Measurements from ENCODE around the gene PHLPP1. TPM values are rescaled to one million over a fixed set of nuclear protein-coding genes. Genes with fewer than 3 reads are reported as not detected.

PHLPP1 gene
- total RNA-seq, 1 experiment from 2014 or later: 14.7 TPM

- TF ChIP-seq CEBPB (IDR thresholded peaks at IDR 0.05; ENCODE audit: low read depth) (no peak), EGR1 (IDR thresholded peaks at IDR 0.05; ENCODE audit: low read depth) (no peak), EZH2phosphoT487 (IDR thresholded peaks at IDR 0.05; ENCODE audit: borderline replicate concordance) (no peak)
Measured at GRCh38 chr18:62723666-62724281, 8.4 kb downstream of the PHLPP1 start (continued).

- Histone ChIP-seq H2AFZ (ENCODE audit: low read depth, low read length, poor library complexity, severe bottlenecking) (no peak overlapping the region), H3K4me3 (replicated peaks in 1 of 2; ENCODE audit: low read depth in 1 of 2, low read length in 2 of 2) (no peak overlapping the region), H3K9me3 (ENCODE audit: control insufficient read depth in 1 of 2, insufficient read depth in 1 of 2, low read depth in 1 of 2, low read length in 2 of 2) (no peaks in the 10 kb centered on the region), H3K79me2 (ENCODE audit: insufficient read depth, low read length) (peaks cover 62% of the 10 kb centered on the region), H4K20me1 (ENCODE audit: insufficient read depth) (no peaks in the 10 kb centered on the region), H3K9me2 (ENCODE audit: insufficient read depth) (no peaks in the 10 kb centered on the region), H3K4me1 (ENCODE audit: control insufficient read depth in 1 of 2, insufficient read depth in 2 of 2, low read length in 2 of 2) (no peaks in the 10 kb centered on the region), H3K9ac (ENCODE audit: low read length) (no peak overlapping the region), H3K4me2 (ENCODE audit: low read length) (no peak overlapping the region), H3K27ac (ENCODE audit: low read depth, low read length) (no peak overlapping the region), H3K36me3 (ENCODE audit: control insufficient read depth in 1 of 2, insufficient read depth in 2 of 2, low read length in 2 of 2) (no peaks in the 10 kb centered on the region), H3K27me3 (ENCODE audit: insufficient read depth, low read length) (no peaks in the 10 kb centered on the region)
- ChIA-PET CTCF (no interaction called here), RAD21 (ENCODE audit: low non-redundant PET in 1 of 2, low total read pairs in 2 of 2, uncharacterized antibody in 2 of 2, unreplicated experiment in 2 of 2) (no interaction called here), POLR2A (interaction anchor here (0.7 kb wide), 2 partner anchors 25 to 66 kb away, joined by 3 read pairs; no protein-coding TSS in a partner anchor)
- intact Hi-C loops (cut with micrococcal nuclease): no loop called here
- no peak for ATAC-seq
- DNase-seq (ENCODE audit: low read depth, low spot score): no peak
- TF ChIP-seq SP1 (IDR thresholded peaks at IDR 0.05; ENCODE audit: low read depth): no peak
- no peak for TF ChIP-seq POLR2A (IDR thresholded peaks at IDR 0.05; ENCODE audit: borderline replicate concordance, extremely low read depth, insufficient read depth, insufficient read length)
- no peak for TF ChIP-seq FOSL1 (IDR thresholded peaks at IDR 0.05; ENCODE audit: low read depth)
- TF ChIP-seq SIN3A (IDR thresholded peaks at IDR 0.05; ENCODE audit: low read depth): no peak
- TF ChIP-seq ZFX (IDR thresholded peaks at IDR 0.05): no peak
- no peak for TF ChIP-seq SRF (IDR thresholded peaks at IDR 0.05; ENCODE audit: low read depth)
- no peak for TF ChIP-seq EGR1 (IDR thresholded peaks at IDR 0.05; ENCODE audit: low read depth)
- TF ChIP-seq TCF7L2 (IDR thresholded peaks at IDR 0.05; ENCODE audit: borderline replicate concordance, extremely low read depth, insufficient read depth, insufficient read length): no peak
- TF ChIP-seq ELF1 (IDR thresholded peaks at IDR 0.05; ENCODE audit: borderline replicate concordance, low read depth): no peak
- no peak for TF ChIP-seq EZH2 (IDR thresholded peaks at IDR 0.05)
- no peak for TF ChIP-seq RAD21 (IDR thresholded peaks at IDR 0.05; ENCODE audit: low read depth)
- no peak for TF ChIP-seq REST (IDR thresholded peaks at IDR 0.05; ENCODE audit: low read depth)
- no peak for TF ChIP-seq MAX (IDR thresholded peaks at IDR 0.05)
- TF ChIP-seq CTCF (IDR thresholded peaks at IDR 0.05 in 2 of 3, conservative IDR thresholded peaks at IDR 0.05 in 1 of 3; ENCODE audit: borderline replicate concordance in 1 of 3, insufficient read depth in 1 of 3, low read depth in 2 of 3, low read length in 2 of 3): no peak
- TF ChIP-seq EZH2phosphoT487 (IDR thresholded peaks at IDR 0.05; ENCODE audit: borderline replicate concordance): no peak
- no TSS peak for BruUV-seq (replicated peaks)
Measured at GRCh38 chr18:62725896-62726295, 10.6 kb downstream of the PHLPP1 start.

All from HCT116 (cell line).